GM12891 (cell line): Measurements from ENCODE around the gene PTPN5.
"Not testable (repeated sequence)": the region's sequence is repeated elsewhere in the genome, so short reads cannot be mapped to it uniquely, and the experiment has no call there.

ENCODE experiments used
- DNase-seq: peaks from one replicate; pipeline ENCODE4 v3.0.0; 2011; ENCODE audit warnings: low spot score; ENCODE audit not compliant: insufficient read length
- FAIRE-seq: peaks from 2 replicates; lab custom pipeline; 2011; peaks lifted over from hg19 to GRCh38; lab: Jason Lieb, UNC
- PAX5 ChIP-seq: IDR thresholded peaks from 2 replicates; pipeline ENCODE4 v1.6.1; 2011; ENCODE audit warnings: low read length, moderate library complexity, mild to moderate bottlenecking; ENCODE audit not compliant: insufficient read depth, severe bottlenecking
- POLR2A ChIP-seq: IDR thresholded peaks from 2 replicates; pipeline ENCODE4 v1.6.1; 2011; ENCODE audit warnings: low read depth, low read length, control low read depth
- POLR2AphosphoS5 ChIP-seq: IDR thresholded peaks from 2 replicates; pipeline ENCODE4 v1.6.1; 2011; ENCODE audit warnings: low read depth, low read length, control low read depth
- POU2F2 ChIP-seq: IDR thresholded peaks from 2 replicates; pipeline ENCODE4 v1.6.1; 2011; ENCODE audit warnings: low read depth, mild to moderate bottlenecking, control low read depth, low read length, moderate library complexity
- SPI1 ChIP-seq: IDR thresholded peaks from 2 replicates; pipeline ENCODE4 v1.6.1; 2011; ENCODE audit warnings: low read depth, low read length, control low read depth
- TAF1 ChIP-seq: IDR thresholded peaks from 2 replicates; pipeline ENCODE4 v1.6.1; 2011; ENCODE audit warnings: low read depth, low read length, control low read depth

The PTPN5 gene

DNA sequence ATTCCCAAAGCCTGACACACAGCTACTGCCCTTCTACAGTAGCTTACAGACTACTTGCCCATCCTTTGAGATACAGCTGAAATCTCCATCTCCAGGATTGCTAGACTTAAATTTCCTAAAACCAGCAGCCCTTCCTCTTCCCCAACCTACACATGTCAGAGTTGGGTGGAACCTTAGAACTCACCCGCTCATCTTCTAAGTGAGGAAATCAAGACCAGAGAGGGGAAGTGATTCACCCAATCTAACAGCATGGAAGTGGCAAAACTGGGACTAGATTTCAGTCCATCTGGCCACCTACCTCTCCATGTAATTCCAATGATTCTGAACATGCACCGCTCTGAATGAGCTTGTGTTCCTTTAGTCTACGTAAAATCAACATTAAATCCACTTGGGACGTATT, 94.0 kb downstream of the PTPN5 start:
- TF ChIP-seq SPI1 (no peak), POU2F2 (no peak), POLR2A (no peak), POLR2AphosphoS5 (no peak), PAX5 (no peak), TAF1 (no peak)
- DNase-seq (no peak), FAIRE-seq (no peak)

DNA sequence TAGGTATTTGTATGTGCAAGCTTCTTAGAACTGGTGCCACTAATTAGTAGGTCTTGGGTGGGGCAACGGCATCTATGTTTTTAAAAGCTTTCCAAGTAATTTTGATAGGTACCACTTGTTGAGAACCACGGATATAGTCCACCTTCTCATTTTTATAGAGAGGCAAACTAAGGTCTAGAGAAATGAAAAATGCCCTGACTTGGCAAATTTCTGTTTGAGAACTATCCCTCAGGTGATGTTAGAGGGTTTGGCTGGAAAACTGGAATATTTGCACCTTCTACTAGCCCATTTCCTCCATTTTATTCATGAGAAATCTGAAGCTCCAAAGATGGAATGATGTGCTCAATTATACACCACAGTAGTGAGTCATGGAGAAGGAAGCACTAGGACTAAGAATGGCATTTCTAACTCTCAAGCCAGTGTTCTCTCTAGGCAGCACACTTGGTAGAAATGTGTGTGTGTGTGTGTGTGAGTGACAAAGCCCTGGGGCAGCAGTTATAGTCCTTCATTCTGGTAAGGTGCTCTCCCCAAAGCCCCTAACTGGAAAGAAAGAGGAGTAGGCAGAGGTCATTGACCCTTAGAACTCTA, 94.9 kb downstream of the PTPN5 start:
- DNase-seq: no peak
- FAIRE-seq: no peak
- TF ChIP-seq POLR2AphosphoS5 (no peak), POU2F2 (no peak), TAF1 (no peak), SPI1 (no peak), PAX5 (no peak), POLR2A (no peak)

DNA sequence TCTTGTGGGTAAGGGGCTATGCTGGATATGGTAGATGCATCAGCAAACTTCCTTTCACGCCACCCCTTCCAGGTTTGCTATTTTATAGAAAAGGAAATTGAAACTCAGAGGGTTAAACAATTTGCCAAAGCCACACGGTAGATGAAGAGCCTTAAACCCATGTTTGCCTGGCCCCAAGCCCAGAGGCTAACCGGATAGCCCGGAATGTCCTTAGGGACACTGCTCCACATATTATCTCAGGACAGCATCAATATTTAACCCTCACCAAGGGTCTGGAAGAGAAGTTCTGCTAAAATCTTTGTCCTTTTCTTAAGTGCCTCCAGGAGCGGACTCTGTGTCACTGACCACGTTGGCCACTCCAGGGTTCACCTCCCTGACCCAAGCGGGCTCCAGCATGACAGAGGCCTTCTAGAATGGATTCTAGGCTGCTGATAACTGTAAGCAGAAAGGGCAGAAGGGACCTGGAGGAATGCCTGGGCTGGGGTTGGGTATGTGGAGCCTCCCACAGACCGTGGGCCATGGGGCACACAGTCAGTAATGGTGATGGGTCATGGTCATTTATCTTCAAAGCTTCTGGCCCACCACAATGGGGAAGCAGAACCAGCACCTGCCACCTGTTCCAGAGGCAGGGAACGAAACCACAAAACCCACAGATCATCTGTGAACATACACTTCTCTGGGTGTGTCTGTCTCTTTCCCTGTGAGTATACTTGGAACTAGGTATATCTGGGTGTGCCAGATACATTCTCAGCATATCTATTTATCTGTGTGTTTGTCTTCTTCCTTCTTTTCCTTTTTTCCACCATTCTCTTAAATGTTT, 98.4 kb downstream of the PTPN5 start:
- DNase-seq: no peak
- FAIRE-seq: no peak
- TF ChIP-seq POLR2AphosphoS5: no peak
- TF ChIP-seq POLR2A: no peak
- no peak for TF ChIP-seq PAX5
- TF ChIP-seq POU2F2: no peak
- TF ChIP-seq TAF1: no peak
- TF ChIP-seq SPI1: no peak

DNA sequence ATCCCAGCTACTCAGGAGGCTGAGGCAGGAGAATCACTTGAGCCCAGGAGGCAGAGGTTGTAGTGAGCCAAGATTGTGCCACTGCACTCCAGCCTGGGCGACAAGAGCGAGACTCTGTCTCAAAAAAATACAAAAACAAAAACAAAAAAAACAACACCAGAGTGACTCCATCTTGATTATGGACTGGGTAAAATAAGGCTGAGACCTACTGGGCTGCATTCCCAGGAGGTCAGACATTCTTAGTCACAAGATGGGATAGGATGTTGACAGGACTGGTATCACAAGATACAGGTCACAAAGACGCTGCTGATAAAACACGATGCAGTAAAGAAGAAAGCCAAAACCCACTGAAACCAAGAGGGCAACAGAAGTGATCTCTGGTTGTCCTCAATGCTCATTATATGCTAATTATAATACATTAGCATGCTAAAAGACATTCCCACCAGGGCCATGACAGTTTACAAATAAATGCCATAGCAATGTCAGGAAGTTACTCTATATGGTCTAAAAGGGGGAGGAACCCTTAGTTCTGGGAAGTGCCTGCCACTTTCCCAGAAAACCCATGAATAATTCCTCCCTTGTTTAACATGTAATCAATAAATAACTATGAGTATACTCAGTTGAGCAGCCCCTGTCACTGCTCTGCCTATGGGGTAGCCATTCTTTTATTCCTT, 100.0 kb downstream of the PTPN5 start:
- FAIRE-seq, DNase-seq: not testable (repeated sequence)

DNA sequence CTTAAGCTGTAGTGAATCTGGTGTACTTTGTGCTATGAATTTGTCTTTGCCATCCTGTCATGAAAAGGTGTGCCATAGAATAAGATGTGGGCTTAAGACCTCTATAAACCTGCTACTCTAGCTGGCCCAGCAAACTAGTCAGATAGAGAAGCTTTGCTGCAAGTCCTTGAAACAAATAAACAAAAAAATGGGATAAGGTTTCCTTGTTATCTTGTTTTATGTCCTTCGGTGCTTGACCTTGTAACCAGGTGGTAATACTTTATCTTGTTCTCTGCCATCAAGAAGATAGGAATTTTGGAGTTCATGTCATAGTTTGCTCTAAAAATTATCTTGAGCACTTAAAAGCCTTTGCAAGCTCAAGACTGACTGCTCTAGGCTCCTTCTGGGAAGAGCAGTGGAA, 107.3 kb downstream of the PTPN5 start:
- TF ChIP-seq POLR2AphosphoS5: no peak
- no peak for TF ChIP-seq POLR2A
- TF ChIP-seq POU2F2: no peak
- TF ChIP-seq TAF1: no peak
- TF ChIP-seq SPI1: no peak
- TF ChIP-seq PAX5: no peak
- DNase-seq: no peak
- no peak for FAIRE-seq

DNA sequence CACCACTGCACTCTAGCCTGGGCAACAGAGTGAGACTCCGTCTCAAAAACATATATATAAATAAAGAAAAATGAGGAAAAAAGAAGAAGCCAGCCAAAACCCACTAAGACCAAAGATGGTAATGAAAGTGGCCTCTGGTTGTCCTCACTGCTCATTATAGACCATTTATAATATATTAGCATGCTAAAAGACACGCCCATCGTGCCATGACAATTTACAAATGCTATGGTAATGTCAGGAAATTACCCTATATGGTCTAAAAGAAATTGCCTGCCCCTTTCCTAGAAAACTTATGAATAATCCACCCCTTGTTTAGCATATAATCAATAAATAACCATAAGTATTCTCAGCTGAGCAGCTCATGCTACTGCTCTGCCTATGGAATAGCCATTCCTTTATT, 109.1 kb downstream of the PTPN5 start:
- DNase-seq (no peak), FAIRE-seq (no peak)
- TF ChIP-seq PAX5 (no peak), POU2F2 (no peak), POLR2AphosphoS5 (no peak), SPI1 (no peak), TAF1 (no peak), POLR2A (no peak)

DNA sequence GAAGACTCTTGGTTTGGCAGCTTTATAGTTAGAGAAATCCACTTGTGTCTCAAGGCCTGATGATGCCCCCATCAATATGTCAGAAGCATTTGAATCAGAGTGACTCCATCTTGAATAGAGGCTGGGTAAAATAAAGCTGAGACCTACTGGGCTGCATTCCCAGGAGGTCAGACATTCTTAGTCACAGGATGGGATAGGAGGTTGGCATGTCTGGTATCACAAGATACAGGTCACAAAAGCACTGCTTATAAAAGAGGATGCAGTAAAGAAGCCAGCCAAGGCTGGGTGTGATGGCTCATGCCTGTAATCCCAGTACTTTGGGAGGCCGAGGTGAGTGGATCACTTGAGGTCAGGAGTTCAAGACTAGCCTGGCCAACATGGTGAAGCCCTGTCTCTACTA, 109.6 kb downstream of the PTPN5 start:
- not testable (repeated sequence) for DNase-seq, FAIRE-seq
